Osteoblast (primary cell): ENCODE measurements around the gene HCN3. TPM values are rescaled to one million over a fixed set of nuclear protein-coding genes. Genes with fewer than 3 reads are reported as not detected.

Experiments
- DNase-seq: peaks from one replicate; pipeline ENCODE4 v3.0.0; 2011; ENCODE audit warnings: low spot score, mixed read lengths; ENCODE audit not compliant: insufficient read length; ENCODE audit errors: missing footprints
- H2AFZ ChIP-seq: 2 replicates; pipeline ENCODE4 v1.6.0; 2011; ENCODE audit warnings: mild to moderate bottlenecking, low read length
- H3K27ac ChIP-seq: 2 replicates; pipeline ENCODE4 v1.5.1; 2011; ENCODE audit warnings: mild to moderate bottlenecking, low read depth, low read length, moderate library complexity
- H3K27me3 ChIP-seq: 2 replicates; pipeline ENCODE4 v1.6.0; 2012; ENCODE audit warnings: mild to moderate bottlenecking, control low read depth, inconsistent platforms, low read length, moderate library complexity; ENCODE audit not compliant: insufficient read depth
- H3K36me3 ChIP-seq: 2 replicates; pipeline ENCODE4 v1.5.1; 2011; ENCODE audit warnings: mild to moderate bottlenecking, low read length, control low read depth, moderate library complexity; ENCODE audit not compliant: insufficient read depth
- H3K4me1 ChIP-seq: 2 replicates; pipeline ENCODE4 v1.5.1; 2011; ENCODE audit warnings: mild to moderate bottlenecking, low read length, control low read depth, moderate library complexity; ENCODE audit not compliant: insufficient read depth
- H3K4me2 ChIP-seq: 2 replicates; pipeline ENCODE4 v1.6.0; 2011; ENCODE audit warnings: mild to moderate bottlenecking, low read length; ENCODE audit not compliant: insufficient read depth
- H3K4me3 ChIP-seq: fragments of 200-600 bp; sonication (generic); 3 replicates; pipeline ENCODE4 v1.5.1; 2012; ENCODE audit warnings: mild to moderate bottlenecking, low read length, inconsistent platforms; ENCODE audit not compliant: insufficient read depth
- H3K79me2 ChIP-seq: 2 replicates; pipeline ENCODE4 v1.6.0; 2012; ENCODE audit warnings: mild to moderate bottlenecking, low read length, control low read depth, inconsistent platforms; ENCODE audit not compliant: insufficient read depth
- H3K9me3 ChIP-seq: 2 replicates; pipeline ENCODE4 v1.5.1; 2011; ENCODE audit warnings: low read depth, low read length, control low read depth
- H4K20me1 ChIP-seq: 2 replicates; pipeline ENCODE4 v1.6.0; 2012; ENCODE audit warnings: mild to moderate bottlenecking, low read length, control low read depth; ENCODE audit not compliant: insufficient read depth
- CTCF ChIP-seq: IDR thresholded peaks from 2 replicates; pipeline ENCODE4 v1.5.1; 2011; ENCODE audit warnings: mild to moderate bottlenecking, low read depth, low read length, moderate library complexity; ENCODE audit errors: extremely low read depth
- total RNA-seq: library from RNA; depleted of rRNA; stranded (reverse); fragments of >200 nt; gene quantifications from 2 replicates; pipeline ENCODE4 v1.2.3, GENCODE V29; 2012

HCN3 gene
- total RNA-seq, 1 donor: 2.5 TPM

GRCh38 chr1:155263067-155263466 lies 14.2 kb upstream of the HCN3 start:
- Histone ChIP-seq H3K4me1 (peaks cover 16% of the 10 kb centered on the region), H4K20me1 (no peaks in the 10 kb centered on the region), H2AFZ (no peak overlapping the region), H3K4me3 (no peak overlapping the region), H3K9me3 (no peaks in the 10 kb centered on the region), H3K36me3 (peaks cover 69% of the 10 kb centered on the region), H3K27ac (no peak overlapping the region), H3K4me2 (no peak overlapping the region), H3K27me3 (no peaks in the 10 kb centered on the region), H3K79me2 (peaks cover 25% of the 10 kb centered on the region)
- no peak for DNase-seq
- TF ChIP-seq CTCF: no peak

- H3K36me3 ChIP-seq: peaks cover 81% of the 10 kb centered on the region
- H3K4me3 ChIP-seq: no peak overlapping the region
- H2AFZ ChIP-seq: no peak overlapping the region
- peak; percentile 71 for DNase-seq
- H4K20me1 ChIP-seq: peaks cover under 1% of the 10 kb centered on the region
- H3K4me1 ChIP-seq: peaks cover 6% of the 10 kb centered on the region
- no peak overlapping the region for H3K4me2 ChIP-seq
- no peak overlapping the region for H3K27ac ChIP-seq
- peaks cover 25% of the 10 kb centered on the region for H3K79me2 ChIP-seq
- no peaks in the 10 kb centered on the region for H3K27me3 ChIP-seq
- TF ChIP-seq CTCF: no peak
- H3K9me3 ChIP-seq: no peaks in the 10 kb centered on the region
Observed at GRCh38 chr1:155266553-155266952, 10.7 kb upstream of the HCN3 start.

- Histone ChIP-seq H3K4me2 (no peak overlapping the region), H3K4me1 (peaks cover 7% of the 10 kb centered on the region), H3K27ac (no peak overlapping the region), H3K79me2 (peaks cover 28% of the 10 kb centered on the region), H3K9me3 (no peaks in the 10 kb centered on the region), H3K4me3 (no peak overlapping the region), H4K20me1 (peaks cover 6% of the 10 kb centered on the region), H2AFZ (no peak overlapping the region), H3K27me3 (no peaks in the 10 kb centered on the region), H3K36me3 (peaks cover 83% of the 10 kb centered on the region)
- TF ChIP-seq CTCF: no peak
- DNase-seq: peak; percentile 45
Observed at GRCh38 chr1:155267373-155267772, 9.9 kb upstream of the HCN3 start.

GRCh38 chr1:155268630-155269029 lies 8.6 kb upstream of the HCN3 start:
- DNase-seq: no peak
- H3K4me2 ChIP-seq: no peak overlapping the region
- H3K36me3 ChIP-seq: peaks cover 74% of the 10 kb centered on the region
- H3K4me3 ChIP-seq: no peak overlapping the region
- no peak overlapping the region for H3K27ac ChIP-seq
- H4K20me1 ChIP-seq: peaks cover 9% of the 10 kb centered on the region
- peaks cover 5% of the 10 kb centered on the region for H3K4me1 ChIP-seq
- no peaks in the 10 kb centered on the region for H3K9me3 ChIP-seq
- peaks cover 36% of the 10 kb centered on the region for H3K79me2 ChIP-seq
- H3K27me3 ChIP-seq: no peaks in the 10 kb centered on the region
- no peak overlapping the region for H2AFZ ChIP-seq
- TF ChIP-seq CTCF: no peak
